ENCODE measurements around the gene INSRR.

The INSRR gene

DNA sequence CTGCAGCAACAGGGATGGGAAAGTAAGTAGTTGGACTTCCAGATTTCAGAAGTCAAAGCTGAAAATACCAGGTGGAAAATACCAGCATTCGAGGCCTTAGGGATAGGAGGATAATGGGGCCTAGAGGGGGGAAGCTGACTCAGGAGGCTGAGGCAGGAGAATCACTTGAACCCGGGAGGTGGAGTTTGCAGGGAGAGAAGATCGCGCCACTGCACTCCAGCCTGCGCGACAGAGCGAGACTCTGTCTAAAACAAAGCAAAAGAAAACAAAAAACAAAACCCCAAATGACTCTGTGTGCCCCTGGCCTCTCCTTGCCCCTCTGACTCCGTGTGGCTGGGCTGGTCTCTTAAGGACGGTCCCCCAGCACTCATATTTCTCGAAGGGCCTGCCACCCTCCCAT, 45.6 kb downstream of the INSRR start:
- no peak for DNase-seq (ENCODE audit: low read depth)
- H3K4me3 ChIP-seq (ENCODE audit: low read length) = peak overlapping the region; percentile 40
- TF ChIP-seq, protein P1, sequence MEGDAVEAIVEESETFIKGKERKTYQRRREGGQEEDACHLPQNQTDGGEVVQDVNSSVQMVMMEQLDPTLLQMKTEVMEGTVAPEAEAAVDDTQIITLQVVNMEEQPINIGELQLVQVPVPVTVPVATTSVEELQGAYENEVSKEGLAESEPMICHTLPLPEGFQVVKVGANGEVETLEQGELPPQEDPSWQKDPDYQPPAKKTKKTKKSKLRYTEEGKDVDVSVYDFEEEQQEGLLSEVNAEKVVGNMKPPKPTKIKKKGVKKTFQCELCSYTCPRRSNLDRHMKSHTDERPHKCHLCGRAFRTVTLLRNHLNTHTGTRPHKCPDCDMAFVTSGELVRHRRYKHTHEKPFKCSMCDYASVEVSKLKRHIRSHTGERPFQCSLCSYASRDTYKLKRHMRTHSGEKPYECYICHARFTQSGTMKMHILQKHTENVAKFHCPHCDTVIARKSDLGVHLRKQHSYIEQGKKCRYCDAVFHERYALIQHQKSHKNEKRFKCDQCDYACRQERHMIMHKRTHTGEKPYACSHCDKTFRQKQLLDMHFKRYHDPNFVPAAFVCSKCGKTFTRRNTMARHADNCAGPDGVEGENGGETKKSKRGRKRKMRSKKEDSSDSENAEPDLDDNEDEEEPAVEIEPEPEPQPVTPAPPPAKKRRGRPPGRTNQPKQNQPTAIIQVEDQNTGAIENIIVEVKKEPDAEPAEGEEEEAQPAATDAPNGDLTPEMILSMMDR (conservative IDR thresholded peaks at IDR 0.05; ENCODE audit: low read depth, low read length) = no peak

DNA sequence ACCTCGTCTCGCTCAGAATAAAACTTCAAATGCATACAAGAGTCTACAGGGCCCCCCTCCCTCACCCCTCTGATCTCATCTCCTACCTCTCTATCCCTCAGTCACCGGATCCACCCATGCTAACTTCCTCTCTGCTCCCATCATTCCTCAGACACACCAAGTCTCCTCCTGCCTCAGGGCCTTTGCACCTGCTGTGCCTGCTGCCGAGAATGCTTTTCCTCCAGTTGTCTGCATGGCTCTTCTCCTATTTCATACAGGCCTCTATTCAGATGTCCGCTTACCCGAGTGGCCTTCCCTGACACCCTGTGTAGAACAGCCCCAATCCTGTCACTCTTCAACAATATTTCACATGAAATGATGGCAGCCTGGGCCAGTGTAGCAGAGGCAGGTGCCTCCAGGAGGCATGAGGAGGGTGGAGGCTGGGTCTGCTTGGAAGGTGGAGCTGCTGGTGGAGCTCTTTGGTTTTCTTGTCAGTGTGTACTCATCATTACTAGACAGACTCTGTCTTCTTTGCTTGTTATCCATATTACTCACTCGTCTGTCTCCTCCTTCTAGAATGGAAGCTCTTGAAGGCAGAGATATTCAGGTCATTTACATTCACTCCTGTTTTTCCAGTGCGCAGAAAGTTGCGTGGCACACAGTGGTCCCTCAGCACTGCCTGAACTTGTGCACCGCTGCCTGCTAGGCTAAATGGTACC, 46.5 kb downstream of the INSRR start:
- H3K4me3 ChIP-seq (ENCODE audit: low read length) = no peak overlapping the region
- no peak for DNase-seq (ENCODE audit: low read depth)
- TF ChIP-seq, protein P1 (conservative IDR thresholded peaks at IDR 0.05; ENCODE audit: low read depth, low read length) = no peak

DNA sequence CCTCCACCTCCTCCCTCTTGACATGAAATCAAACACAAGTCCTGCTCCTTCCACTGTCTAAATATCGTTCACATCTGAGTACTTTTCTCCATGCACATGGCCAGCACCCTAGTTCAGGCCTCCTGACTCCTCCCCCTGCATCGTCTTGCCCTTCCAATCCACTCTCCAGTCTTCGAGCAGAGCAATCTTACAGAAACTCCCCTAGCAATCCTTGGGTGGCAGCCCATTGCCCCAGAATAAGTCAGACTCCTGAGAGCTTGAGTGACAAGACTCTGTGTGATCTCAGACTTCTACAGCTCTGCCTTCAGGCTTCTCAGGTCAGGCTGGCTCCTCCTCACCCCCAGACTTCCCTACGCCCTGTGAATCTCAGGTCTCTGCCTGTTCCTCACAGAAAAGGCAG, 47.7 kb downstream of the INSRR start:
- H3K4me3 ChIP-seq (ENCODE audit: low read length) = no peak overlapping the region
- DNase-seq (ENCODE audit: low read depth) = no peak
- TF ChIP-seq, protein P1 (conservative IDR thresholded peaks at IDR 0.05; ENCODE audit: low read depth, low read length) = no peak

DNA sequence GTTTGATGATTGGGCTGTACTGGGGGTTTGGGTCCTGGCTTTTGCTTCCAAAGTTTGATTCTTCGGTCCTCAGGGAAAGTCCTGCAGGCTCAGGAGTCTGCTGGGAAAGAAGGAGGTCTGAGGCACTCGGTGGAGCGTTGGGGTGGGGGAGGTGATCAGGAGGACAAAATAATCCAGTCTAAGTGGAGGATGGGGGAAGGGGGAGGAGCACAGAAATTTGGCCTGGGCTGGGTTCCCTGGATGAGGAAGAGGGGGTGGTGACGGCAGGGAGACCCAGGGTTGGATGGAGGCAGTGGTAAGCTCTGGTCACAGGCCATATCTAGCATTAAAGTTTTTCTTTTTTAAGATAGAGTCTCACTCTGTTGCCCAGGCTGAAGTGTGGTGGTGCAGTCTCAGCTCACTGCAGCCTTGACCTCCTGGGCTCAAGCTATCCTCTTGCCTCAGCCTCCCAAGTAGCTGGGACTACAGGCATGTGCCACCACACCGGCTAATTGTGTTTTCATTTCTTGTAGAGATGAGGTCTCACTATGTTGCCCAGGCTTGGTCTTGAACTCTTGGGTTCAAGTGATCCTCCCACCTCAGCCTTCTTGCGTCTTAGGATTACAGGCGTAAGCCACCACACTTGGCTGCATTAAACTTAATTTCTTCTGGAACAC, 49.1 kb downstream of the INSRR start:
- DNase-seq (ENCODE audit: low read depth) = no peak
- H3K4me3 ChIP-seq (ENCODE audit: low read length) = no peak overlapping the region
- TF ChIP-seq, protein P1 (conservative IDR thresholded peaks at IDR 0.05; ENCODE audit: low read depth, low read length) = no peak

DNA sequence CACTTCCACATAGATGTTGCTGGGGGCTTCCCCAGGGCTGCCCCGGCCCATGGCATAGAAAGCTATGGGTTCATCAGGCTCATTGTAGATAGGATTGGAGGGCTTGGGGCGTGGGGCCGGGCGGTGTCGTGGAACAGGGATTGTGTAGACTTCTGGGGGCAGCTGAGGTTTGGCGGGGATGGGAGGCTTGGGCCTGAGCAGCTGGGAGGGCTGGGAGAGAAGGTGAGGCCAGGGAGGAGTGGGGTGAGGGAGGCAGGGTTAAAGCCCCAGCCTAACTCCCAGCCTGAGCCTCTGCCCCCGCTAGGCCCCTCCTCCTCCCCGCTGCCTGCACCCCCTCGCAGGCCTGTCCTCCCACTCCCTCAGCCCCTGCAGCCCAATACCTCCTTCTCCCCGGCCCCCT, 49.6 kb downstream of the INSRR start:
- H3K4me3 ChIP-seq (ENCODE audit: low read length) = no peak overlapping the region
- TF ChIP-seq, protein P1 (conservative IDR thresholded peaks at IDR 0.05; ENCODE audit: low read depth, low read length) = no peak
- no peak for DNase-seq (ENCODE audit: low read depth)

DNA sequence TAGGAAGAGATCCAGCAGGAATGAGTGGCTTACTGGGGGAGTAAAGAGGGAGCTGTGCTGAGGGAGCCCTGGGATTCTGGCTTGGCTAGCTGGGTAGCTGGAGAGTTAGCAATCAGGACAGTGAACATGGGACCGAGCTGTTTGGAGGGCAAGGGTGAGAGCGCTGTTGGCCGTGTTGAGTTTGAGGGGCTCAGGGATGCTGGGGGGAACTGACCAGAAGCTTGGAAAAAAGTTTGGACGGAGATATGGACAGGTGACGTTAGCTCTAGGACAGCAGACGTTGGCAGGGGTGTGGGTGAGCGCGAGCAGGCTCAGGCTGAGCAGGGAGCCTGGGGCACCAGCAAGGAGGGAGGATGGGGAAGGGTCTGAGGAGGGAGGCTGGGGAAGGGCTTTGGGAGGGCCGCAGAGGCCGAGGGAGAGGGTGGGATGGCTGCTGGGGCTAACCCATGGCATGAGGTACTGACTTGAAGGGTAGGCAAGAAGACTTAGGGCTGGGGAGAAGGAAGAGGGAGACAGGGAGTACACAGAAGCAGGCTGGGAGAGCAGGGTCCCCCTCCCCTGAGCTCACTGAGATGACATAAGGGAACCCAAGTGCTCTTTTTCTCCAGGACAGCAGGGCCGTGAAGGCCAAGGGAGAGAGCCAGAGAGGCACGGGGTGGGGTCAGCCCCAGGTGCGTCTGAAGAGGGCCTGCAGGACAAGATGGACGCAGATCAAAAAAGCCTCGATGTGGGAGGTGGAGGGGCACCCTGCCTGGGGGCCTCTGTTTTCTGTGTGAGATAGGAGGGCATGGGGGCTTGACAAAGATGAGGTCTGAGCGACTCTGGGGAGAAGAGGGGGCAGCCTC, 50.5 kb downstream of the INSRR start:
- TF ChIP-seq, protein P1 (conservative IDR thresholded peaks at IDR 0.05; ENCODE audit: low read depth, low read length) = no peak
- no peak for DNase-seq (ENCODE audit: low read depth)
- no peak overlapping the region for H3K4me3 ChIP-seq (ENCODE audit: low read length)
